PFSK-1 (cell line): ENCODE data around the gene CACNB2.

ENCODE experiments used
- FOXP2 ChIP-seq: optimal IDR thresholded peaks from 2 replicates; pipeline ENCODE3; 2011; ENCODE audit warnings: borderline replicate concordance, control low read depth, inconsistent platforms; ENCODE audit not compliant: insufficient read depth; ENCODE audit errors: extremely low read length, extremely low read depth
- POLR2AphosphoS5 ChIP-seq: IDR thresholded peaks from 2 replicates; pipeline ENCODE4 v1.6.1; 2012; ENCODE audit warnings: low read depth, mild to moderate bottlenecking, control low read depth, low read length, moderate library complexity
- REST ChIP-seq, 2 experiments: IDR thresholded peaks; 2 replicates each; pipeline versions ENCODE4 v1.6.1 to v1.8.0; 2011 to 2012; ENCODE audit warnings: low read depth in 2 of 2, low read length in 2 of 2, control low read depth in 1 of 2, inconsistent platforms in 1 of 2, mild to moderate bottlenecking in 1 of 2, moderate library complexity in 1 of 2; ENCODE audit not compliant: insufficient read depth in 1 of 2
- SIN3A ChIP-seq: IDR thresholded peaks from 2 replicates; pipeline ENCODE4 v1.6.1; 2012; ENCODE audit warnings: mild to moderate bottlenecking, low read length, moderate library complexity, borderline replicate concordance; ENCODE audit not compliant: insufficient read depth
- TAF1 ChIP-seq: IDR thresholded peaks from 2 replicates; pipeline ENCODE4 v1.6.1; 2012; ENCODE audit warnings: low read length, control low read depth, borderline replicate concordance; ENCODE audit not compliant: insufficient read depth

CACNB2 gene

GRCh38 chr10:18297659-18298058 lies 157.4 kb downstream of the CACNB2 start:
- TF ChIP-seq SIN3A (no peak), FOXP2 (no peak), POLR2AphosphoS5 (no peak), REST (IDR thresholded peaks at IDR 0.05; ENCODE audit: insufficient read depth in 1 of 2, low read depth in 2 of 2, low read length in 2 of 2) (no peak), TAF1 (no peak)

- TF ChIP-seq TAF1: no peak
- no peak for TF ChIP-seq REST (IDR thresholded peaks at IDR 0.05; ENCODE audit: insufficient read depth in 1 of 2, low read depth in 2 of 2, low read length in 2 of 2)
- TF ChIP-seq POLR2AphosphoS5: no peak
- TF ChIP-seq SIN3A: no peak
- TF ChIP-seq FOXP2: no peak
Observed at GRCh38 chr10:18298256-18298655, 158.0 kb downstream of the CACNB2 start.

- TF ChIP-seq SIN3A: no peak
- no peak for TF ChIP-seq FOXP2
- TF ChIP-seq REST (IDR thresholded peaks at IDR 0.05; ENCODE audit: insufficient read depth in 1 of 2, low read depth in 2 of 2, low read length in 2 of 2): no peak
- TF ChIP-seq TAF1: no peak
- TF ChIP-seq POLR2AphosphoS5: no peak
Observed at GRCh38 chr10:18303851-18304801, 163.9 kb downstream of the CACNB2 start.

- TF ChIP-seq SIN3A: no peak
Observed at GRCh38 chr10:18306031-18306430, 165.8 kb downstream of the CACNB2 start.

- TF ChIP-seq REST (IDR thresholded peaks at IDR 0.05; ENCODE audit: insufficient read depth in 1 of 2, low read depth in 2 of 2, low read length in 2 of 2): no peak
- no peak for TF ChIP-seq POLR2AphosphoS5
- TF ChIP-seq SIN3A: no peak
- no peak for TF ChIP-seq FOXP2
- no peak for TF ChIP-seq TAF1
Observed at GRCh38 chr10:18308600-18308999, 168.4 kb downstream of the CACNB2 start.
